ENCODE results near the gene STARD9.

STARD9 gene

DNA sequence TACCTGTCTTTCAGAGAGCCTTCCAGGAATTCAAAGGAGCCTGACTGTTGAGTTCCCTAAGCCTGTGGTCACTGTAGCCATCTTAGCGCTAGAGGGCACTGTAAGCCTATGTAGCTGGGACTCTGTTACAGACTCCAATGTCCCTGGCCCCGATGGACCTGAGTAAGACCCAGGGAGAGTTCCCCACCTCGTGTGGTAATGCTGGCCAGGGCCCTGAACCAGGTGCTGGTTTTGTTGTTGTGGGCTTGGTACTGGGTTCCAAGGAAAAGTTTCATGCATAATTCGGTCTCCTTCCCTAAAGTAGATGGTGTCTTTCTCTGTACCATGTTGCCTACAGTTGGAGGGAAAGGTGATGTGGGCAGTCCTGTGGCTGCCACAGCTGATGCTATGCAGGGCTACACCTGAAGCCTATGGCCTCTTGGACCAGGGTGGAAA lies 129.1 kb downstream of the STARD9 start:
- peak in 1 of 2 experiments; percentile 40 for DNase-seq

DNA sequence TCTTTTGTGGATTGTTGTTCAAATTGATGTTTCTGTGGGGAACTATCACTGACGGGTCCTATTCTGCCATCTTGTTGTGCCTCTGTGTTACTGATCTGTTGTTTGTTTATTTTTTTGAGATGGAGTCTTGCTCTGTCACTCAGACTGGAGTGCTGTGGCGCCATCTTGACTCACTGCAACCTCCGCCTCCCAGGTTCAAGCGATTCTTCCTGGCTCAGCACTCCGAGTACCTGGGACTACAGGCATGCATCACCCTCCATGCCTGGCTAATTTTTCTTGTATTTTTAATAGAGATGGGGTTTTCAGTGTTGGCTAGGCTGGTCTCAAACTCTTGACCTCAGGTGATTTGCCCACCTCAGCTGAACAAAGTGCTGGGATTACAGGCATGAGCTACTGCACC lies 129.9 kb downstream of the STARD9 start:
- DNase-seq: no peak

DNA sequence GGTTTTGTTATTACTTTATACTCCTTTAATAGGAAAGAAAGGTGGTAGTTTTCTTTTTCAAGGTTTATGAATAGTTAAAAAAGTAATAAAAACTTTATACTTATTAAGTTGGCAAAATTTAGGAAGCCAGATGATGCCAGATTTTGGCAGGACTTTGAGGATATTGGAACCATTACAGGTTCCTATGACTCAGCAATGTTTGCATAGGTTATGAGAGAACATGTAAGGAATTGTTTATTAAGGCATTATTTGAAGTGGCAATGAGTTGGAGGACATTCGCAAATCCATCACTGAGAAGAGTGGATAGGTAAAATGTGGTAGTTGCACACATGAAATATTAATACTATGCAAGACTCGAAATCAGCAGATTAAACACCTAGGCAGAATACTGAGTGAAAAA lies 131.7 kb downstream of the STARD9 start:
- DNase-seq: no peak

DNA sequence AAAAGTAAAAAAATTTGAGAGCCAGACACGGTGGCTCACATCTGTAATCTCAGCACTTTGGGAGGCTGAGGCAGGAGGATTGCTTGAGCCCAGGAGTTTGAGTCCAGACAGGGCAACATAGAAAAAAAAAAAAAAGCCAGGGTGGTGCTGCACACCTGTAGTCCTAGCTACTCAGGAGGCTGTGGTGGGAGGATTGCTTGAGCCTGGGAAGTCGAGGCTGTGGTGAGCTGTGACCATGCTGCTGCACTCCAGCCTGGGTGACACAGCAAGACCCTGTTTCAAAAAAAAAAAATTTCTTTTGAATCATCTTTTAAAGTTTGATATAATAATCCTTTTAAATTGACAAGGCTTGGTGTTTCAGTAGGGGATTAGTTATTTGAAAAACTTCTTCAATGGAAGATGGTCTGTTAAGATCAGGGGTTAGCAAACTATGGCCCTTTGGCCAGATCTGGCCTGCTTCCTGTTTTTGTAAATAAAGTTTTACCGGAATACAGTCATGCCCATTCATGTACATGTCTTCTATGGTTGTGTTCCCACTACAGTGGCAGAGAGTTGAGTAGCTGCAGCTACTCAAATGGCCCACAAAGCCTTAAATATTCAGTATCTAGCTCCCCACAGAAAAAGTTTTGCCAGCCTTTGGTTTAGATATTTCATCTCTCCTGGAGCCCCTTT lies 132.6 kb downstream of the STARD9 start:
- DNase-seq: no peak

DNA sequence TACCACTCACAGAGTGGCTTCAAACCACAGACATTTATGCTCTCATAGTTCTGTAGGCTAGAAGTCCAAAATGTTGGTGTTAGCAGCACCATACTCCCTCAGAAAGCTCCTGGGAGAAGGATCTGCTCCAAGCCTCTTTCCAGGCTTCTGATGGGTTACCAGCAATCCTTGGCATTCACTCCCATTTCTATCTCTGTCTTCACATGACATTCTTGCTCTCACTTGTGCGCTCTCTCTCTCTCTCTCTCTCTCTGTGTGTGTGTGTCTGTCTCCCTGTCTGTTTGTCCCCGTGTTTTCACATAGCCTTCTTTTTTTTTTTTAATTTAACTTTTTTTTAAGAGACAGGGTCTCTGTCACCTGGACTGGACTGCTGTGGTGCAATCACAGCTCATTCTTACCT lies 135.3 kb downstream of the STARD9 start:
- no peak for DNase-seq

- DNase-seq: no peak
These were observed 136.3 kb downstream of the STARD9 start for GRCh38 chr15:42711746-42712145.

DNA sequence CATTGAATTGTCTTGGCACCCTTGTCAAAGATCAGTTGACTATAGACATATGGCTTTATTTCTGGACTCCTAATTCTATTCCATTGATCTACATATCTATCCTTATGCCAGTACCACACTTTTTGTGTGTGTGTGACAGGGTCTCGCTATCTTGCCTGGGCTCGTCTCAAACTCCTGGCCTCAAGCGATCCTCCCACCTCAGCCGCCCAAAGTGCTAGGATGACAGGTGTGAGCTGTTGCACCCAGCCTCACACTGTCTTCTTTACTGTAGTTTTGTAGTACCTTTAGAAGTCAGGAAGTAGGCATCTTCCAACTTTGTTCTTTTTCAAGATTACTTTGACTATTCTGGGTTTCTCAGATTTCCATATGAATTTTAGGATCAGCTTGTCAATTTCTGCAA lies 137.2 kb downstream of the STARD9 start:
- DNase-seq: no peak

GRCh38 chr15:42716125-42716524 lies 140.7 kb downstream of the STARD9 start:
- no peak for DNase-seq

DNA sequence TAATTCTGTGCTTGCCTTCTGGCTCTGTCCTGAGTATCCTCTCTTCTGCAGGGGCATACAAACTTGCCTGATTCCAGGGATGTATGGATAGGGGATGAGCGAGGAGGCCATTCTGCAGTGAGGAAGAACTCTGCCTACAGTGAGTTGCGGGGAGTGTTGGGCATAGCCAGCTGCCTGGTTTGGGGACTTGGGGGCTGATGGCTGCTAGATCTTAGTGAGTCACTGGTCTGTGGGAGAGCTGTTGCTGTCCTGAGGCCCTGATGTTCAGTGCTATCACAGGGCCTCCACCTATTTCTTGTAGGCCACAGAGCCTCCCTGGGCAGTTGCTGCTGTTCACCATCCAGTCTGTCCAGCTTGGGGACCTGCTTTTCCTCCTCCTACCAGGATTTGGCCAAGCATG lies 141.2 kb downstream of the STARD9 start:
- no peak for DNase-seq

DNA sequence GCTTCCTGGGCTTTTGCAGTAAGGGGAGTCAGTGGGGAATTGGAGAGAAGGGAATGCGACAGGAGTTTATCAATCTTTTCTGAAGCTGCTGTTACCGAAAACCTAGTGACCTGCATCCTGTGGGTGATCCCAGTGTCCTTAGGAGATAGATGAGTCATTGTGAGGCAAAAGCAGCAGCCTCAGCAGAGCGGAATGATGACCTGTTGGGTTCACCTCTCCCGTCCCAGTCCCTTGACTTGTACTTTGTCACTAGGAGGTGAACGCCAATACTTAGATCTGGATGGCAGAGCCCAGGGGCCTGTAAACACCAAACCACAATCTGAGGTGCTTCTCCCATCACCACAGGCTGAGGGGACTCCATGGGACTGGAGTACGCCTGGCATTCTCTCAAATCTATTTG lies 143.6 kb downstream of the STARD9 start:
- DNase-seq: no peak

GRCh38 chr15:42720071-42720470 lies 144.7 kb downstream of the STARD9 start:
- DNase-seq: no peak

DNA sequence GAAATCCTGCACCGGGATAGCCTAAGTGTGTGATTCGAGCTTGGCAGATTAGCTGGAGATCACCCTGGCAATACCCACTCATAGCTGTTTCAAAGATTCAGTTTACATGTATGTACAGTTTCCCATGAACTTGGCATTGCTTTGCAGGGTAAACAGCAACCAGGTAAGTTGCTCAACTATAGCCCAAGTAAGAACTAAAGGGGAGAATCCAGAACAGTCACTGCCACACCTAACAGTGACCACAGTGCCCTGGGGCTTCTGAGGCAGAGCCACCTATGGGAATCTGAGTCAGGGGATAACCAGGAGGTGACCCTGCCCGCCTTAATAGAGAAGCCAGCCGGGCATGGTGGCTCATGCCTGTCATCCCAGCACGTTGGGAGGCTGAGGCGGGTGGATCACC lies 145.6 kb downstream of the STARD9 start:
- no peak for DNase-seq

DNA sequence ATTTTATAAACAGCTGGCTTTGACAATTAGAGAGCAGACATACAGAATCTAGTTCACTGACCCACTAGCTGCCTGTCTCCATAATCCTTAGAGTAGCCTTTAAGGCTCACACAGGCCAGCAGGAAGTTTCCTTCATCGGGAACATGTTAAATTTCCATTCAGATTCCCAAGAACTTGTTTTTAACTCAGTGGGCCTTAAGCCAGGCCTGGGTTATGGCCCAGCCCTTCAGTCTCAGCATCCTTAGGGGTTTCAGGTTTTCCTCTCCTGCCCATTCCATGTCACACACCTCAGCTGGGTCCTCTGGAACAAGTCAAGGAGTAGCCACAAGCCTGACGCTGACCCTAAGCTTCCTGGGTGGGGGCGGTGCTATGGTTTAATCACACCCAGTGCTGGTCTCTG lies 146.5 kb downstream of the STARD9 start:
- DNase-seq: no peak

GRCh38 chr15:42723068-42723467 lies 147.7 kb downstream of the STARD9 start:
- no peak for DNase-seq

DNA sequence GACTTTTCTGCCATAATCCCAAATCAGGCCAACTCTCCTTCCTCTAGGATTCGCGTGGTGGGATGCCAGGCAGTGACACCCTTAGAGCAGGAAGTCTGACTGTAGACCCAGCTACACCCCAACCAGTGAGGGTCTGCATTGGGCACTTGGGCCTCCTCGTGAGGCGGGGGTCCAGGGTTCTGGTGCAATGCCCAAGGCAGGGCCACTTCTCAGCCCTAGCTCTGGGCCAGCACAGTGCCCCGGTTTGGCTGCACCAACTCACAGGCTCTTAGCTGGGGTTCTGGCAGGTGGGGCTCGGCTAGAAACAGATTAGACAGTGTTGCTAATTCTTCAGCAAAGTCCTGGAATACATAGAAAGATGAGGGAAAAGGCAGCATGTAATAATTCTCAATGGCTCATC lies 148.9 kb downstream of the STARD9 start:
- DNase-seq: no peak

- no peak for DNase-seq
These were observed 150.0 kb downstream of the STARD9 start for GRCh38 chr15:42725331-42725903.

DNA sequence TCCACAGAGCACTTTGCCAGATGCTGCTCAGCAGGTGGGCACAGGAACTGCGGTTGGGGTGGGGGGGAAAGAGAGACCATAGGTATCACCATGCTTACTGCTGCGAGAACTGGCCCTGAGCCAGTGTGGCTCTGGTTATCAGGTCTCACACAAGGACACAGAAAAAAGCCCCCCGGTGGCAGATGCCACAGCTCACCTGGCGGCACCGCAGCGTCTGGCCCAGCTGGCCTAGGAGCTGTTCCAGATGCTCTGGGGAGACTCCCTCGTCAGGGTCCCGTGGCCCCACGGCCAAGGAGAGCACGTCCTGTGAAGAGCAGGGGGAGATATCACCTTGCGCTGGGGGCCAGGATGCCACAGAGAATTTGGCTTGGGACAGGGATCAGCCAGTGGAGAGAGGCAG lies 150.7 kb downstream of the STARD9 start:
- no peak for DNase-seq

GRCh38 chr15:42727750-42728381 lies 152.5 kb downstream of the STARD9 start:
- no peak for DNase-seq

DNA sequence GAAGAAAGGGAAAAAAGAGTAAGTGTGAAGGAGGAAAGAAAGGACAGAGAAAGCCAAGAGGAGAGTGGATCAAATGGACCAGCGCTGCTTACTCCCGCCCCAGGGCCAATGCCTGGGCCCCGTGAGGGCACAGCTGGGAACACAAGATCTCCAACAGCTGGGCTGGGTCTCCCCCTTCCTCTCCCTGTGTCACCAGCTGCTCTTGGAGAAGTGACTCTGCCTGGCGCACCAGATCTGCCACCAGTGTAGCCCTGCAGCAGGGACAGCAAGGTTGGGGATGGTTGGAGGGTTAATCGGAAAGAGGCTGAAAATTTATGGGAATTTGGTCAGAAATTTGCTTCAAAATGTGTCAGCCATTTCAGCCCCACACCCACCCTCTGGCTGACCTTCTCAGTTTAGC lies 153.2 kb downstream of the STARD9 start:
- DNase-seq: no peak

GRCh38 chr15:42728972-42729371 lies 153.6 kb downstream of the STARD9 start:
- DNase-seq: no peak

GRCh38 chr15:42729409-42729808 lies 154.0 kb downstream of the STARD9 start:
- no peak for DNase-seq

GRCh38 chr15:42730135-42730534 lies 154.7 kb downstream of the STARD9 start:
- DNase-seq: no peak

DNA sequence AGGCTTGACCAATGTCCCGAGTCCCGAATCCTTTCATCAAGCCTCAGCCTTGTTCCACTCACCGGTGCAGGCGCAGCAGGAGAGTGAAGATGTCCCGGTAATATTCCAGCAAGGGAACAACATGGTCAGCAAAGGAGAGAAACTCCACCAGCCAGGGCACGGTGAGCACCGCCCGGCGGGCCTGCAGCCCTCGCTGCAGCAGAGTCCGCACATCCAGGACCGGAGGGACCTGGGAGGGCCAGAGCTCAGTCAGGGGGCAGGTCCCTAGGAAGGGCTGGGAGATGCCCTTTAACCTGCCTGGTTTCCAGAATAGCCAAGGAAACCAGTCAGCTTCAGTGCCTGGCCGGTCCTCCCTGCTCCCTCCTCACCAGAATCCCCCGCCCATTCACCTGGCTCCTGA lies 155.1 kb downstream of the STARD9 start:
- DNase-seq: no peak

DNA sequence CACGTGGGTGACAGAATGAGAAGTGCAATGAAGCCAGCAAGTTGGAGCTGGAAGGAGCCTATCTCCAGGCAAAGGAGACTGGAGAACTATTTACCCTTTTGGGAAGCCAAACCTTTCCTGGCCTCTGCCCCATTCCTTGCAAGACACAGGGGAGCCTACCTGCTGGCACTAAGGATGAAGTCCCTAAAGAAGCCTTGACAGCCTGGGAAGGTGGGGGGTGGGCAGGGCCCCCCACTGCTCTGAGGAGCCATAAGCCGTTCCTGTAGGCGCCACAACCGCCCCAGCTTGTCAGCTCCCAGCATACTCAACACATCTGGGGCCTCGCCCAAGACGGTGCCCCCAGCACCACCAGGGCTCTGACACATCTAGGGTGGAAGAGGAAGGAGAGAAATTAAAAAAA lies 156.1 kb downstream of the STARD9 start:
- DNase-seq: no peak
